C4-2B (cell line): ENCODE data around the gene PRG3.

Source experiments
- H3K27ac ChIP-seq: fragments of 450-650 bp; 2 replicates; pipeline ENCODE4 v1.5.1; 2017
- CTCF ChIP-seq: fragments of 450-650 bp; conservative IDR thresholded peaks from 2 replicates; pipeline ENCODE4 v1.5.1; 2017; ENCODE audit warnings: mild to moderate bottlenecking
- ZFX ChIP-seq: fragments of 450-650 bp; IDR thresholded peaks from 2 replicates; pipeline ENCODE4 v1.6.1; 2017

PRG3 gene

DNA sequence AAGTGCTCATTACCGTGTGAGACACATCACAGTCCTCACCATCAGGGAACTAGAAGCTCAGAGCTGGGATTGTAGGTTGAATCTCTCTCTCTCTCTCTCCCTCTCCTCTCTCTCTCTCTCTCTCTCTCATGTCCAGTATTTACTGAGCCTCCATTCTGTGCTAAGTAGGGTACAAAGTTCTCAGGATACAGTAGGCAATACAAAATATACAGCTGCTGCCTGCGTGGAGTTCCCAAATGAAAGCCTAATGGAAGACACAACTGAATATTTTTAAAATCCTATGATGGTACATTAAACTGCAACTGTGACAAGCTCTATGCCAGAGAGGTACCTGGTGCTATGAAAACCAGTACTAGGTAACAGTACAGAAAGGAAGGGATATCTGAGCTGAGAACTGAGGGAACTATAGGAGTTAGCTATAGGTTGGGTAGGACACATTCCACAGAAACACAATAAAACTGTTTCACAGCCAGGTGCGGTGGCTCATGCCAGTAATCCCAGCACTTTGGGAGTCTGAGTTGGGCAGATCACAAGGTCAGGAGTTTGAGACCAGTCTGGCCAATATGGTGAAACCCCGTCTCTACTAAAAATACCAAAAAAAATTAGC, 19.1 kb upstream of the PRG3 start:
- TF ChIP-seq ZFX (no peak), CTCF (no peak)
- no peak overlapping the region for H3K27ac ChIP-seq

DNA sequence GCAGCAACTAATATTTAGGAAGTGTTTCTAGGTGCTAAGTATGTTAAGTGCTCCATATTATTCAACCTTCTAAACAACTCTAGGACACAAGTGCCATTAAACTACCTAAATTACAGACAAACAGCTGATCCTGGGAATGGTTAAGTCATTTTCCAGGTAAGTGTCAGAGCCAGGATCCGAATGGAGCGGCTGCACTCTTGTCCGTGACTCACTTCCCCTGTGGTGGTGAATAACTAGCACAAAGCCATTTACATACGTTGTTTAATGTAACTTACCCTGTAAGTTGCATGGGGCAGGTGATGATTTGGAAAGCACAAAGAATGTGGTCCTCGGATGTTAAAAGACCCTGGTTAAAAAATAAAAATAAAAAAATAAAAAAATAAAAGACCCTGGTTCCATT, 18.3 kb upstream of the PRG3 start:
- no peak for TF ChIP-seq CTCF
- TF ChIP-seq ZFX, result no peak
- H3K27ac ChIP-seq, result no peak overlapping the region

DNA sequence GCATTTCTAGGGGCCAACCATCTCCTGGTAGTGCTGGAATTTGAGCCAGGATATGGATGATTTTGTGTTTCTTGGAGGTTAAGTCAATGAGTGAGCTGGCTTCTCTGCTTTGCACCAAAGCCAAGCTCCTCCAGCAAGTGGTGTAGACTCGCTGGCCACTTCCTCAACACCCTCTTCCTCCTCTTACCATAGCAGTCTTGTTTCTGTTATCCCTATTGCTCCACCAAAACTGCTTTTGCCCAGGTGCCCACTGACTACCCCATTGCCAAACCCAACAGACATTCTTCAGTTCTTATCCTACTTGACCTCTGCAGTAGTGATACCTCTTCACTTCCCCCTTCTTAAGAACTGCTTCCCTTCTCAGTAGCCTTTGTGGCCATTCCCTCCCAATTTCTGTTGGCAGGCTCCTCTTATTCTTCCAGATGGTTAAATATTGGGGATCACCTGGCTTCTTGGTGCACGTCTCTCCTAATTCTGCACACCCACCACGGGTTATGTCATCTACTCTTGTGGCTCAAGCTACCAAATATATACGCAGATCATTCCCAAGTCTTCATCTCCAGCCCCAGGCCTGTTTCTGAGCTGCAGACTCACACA, 16.5 kb upstream of the PRG3 start:
- no peak overlapping the region for H3K27ac ChIP-seq
- TF ChIP-seq CTCF (no peak), ZFX (no peak)

DNA sequence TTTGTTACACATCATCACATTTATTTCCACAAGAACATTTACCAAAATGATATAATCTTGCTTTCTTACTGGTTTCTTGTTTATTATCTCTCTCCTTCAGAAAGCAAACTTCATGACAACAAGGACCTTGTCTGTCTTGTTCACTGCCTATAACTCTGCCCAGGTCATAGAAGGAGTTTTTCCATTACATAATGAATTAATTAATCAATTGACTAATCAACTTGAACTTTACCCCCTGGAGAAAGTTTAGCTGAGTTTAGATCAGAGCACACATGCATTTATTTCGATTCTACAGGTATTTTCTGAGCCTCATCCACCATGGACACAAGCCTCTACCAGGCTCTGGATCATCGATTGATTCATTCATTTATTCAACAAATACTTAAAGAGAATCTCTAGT, 15.8 kb upstream of the PRG3 start:
- TF ChIP-seq ZFX (no peak), CTCF (no peak)
- no peak overlapping the region for H3K27ac ChIP-seq

DNA sequence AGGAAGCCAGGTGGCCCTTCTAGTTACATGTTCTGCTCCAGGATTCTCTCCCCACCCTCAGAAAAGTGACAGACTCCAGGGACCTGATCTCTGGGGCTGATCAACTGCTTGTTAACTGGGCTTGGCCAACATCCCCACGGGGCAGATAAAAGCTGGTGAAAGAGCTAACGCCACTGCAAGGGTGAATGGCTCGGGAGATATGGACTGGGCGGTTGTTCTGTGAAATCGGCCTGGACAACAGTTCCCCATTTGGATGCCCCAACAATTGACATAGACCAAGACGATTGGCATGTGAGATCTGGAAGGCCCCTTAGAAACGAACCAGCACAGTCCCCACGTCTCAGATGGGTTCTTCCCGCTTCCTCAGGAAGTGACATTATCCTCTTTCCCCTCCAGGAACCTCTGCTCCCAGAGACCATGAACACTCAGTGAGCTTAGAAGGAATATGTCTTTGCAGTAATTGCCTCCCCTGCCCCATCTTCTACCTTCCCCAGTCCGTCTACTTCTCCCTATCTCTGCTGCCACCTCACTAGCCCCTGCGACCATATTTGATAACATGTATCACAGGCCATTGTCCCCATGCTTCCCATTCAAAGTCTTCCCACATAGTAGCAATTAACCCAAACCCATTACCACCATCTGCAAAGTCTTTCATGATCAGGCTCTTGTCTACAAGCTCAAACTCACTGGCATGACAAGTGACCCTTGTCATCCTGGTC, 15.1 kb upstream of the PRG3 start:
- TF ChIP-seq CTCF (no peak), ZFX (no peak)

DNA sequence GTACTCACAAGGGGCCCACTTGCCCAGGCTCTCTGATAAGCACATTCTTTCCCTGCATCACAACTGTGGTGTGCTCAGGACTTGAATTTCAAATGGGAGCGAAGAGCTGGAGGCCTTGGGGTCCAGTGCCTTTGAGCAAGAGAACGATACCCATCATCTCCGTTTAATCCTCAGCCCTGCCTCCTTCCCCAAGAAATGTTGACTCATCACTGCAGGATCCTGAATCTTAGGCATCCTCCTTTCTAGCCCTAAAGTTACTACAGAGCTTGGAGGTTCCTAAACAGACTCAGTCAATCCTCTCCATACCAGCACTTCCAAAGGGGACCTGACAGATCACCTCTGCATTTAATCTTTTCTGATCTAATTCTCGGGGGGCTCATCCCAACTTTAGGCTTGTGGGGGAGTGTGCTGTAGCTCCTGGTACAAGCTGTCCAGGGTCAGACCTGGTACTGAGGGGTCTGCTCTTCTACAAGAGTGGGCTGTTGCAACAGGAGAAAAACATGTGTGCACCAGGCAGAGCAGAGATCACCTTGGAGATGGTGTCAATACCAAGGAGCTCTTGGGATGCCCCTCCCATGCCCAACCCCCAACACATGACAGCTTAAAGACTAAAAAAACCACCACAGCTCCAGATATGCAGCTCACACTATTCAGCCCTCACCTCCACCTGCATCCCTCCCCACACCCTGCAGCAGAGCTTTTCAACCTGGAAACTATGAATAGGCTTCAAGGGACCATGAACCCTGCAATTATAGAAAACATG, 13.4 kb upstream of the PRG3 start:
- H3K27ac ChIP-seq, result no peak overlapping the region
- TF ChIP-seq CTCF, result no peak
- no peak for TF ChIP-seq ZFX

More for the DNA sequence above, 15.1 kb upstream of the PRG3 start:
- H3K27ac ChIP-seq, result no peak overlapping the region

DNA sequence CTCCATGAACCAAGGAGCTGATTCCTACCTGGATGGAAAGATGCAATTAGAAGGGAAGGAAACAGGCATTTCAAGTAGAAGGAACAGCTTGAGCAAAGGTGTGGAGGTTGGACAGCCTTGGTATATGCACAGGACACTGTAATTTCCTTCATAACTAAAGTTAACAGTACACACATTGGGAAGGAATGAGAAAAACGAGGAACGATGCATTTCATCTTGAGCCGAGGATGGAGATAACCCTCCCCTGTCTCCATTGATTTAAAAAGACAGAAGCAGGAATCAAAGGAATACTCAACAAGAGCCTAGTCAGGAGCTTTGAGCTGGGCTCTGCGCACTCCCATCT, 11.8 kb upstream of the PRG3 start:
- H3K27ac ChIP-seq, result no peak overlapping the region
- TF ChIP-seq ZFX (no peak), CTCF (no peak)
